IMR-90 (cell line): ENCODE results near the gene HOXA5. TPM values are rescaled to one million over a fixed set of nuclear protein-coding genes. Genes with fewer than 3 reads are reported as not detected.

Source experiments
- ATAC-seq: fragments of 200-7000 bp; cut with Tn5 transposase; 2 replicates; pipeline ENCODE4 v1.9.1; 2020; ENCODE audit warnings: low read depth, mild to moderate bottlenecking, moderate library complexity
- BruUV-seq: library from RNA; stranded (reverse); fragments of 400-500 nt; replicated peaks from 2 replicates; lab custom pipeline; 2021; lab: Mats Ljungman, UMichigan
- CTCF ChIA-PET: fragments of 300-600 bp; formaldehyde crosslinking; extraction: SDS; loops from one replicate; lab custom pipeline; 2021; ENCODE audit warnings: antibody characterized with exemption; lab: Yijun Ruan, JAX
- POLR2A ChIA-PET: fragments of 300-600 bp; sonication (Branson Sonifier 250); formaldehyde crosslinking; loops from one replicate; lab custom pipeline; 2022; ENCODE audit warnings: antibody characterized with exemption; ENCODE audit not compliant: unreplicated experiment; lab: Charles Lee
- DNase-seq: peaks from one replicate; pipeline ENCODE4 v3.0.0; 2013
- H2AFZ ChIP-seq: replicated peaks from 2 replicates; pipeline ENCODE3; 2013; ENCODE audit warnings: low read length, mild to moderate bottlenecking; ENCODE audit not compliant: poor library complexity
- H2AK5ac ChIP-seq: 2 replicates; pipeline ENCODE4 v1.6.1; 2013; ENCODE audit warnings: low read depth, low read length, inconsistent platforms
- H2AK9ac ChIP-seq: replicated peaks from 2 replicates; pipeline ENCODE3; 2013; ENCODE audit warnings: mild to moderate bottlenecking, low read depth, low read length, moderate library complexity; ENCODE audit not compliant: poor library complexity
- H2BK120ac ChIP-seq: 2 replicates; pipeline ENCODE4 v1.6.1; 2013; ENCODE audit warnings: low read depth, low read length, inconsistent platforms
- H2BK15ac ChIP-seq: 3 replicates; pipeline ENCODE4 v1.6.1; 2013; ENCODE audit warnings: low read depth, low read length, inconsistent platforms
- H2BK20ac ChIP-seq: 2 replicates; pipeline ENCODE4 v1.6.1; 2013; ENCODE audit warnings: low read depth, mild to moderate bottlenecking, inconsistent platforms, low read length, moderate library complexity
- H2BK5ac ChIP-seq: 2 replicates; pipeline ENCODE4 v1.6.1; 2013; ENCODE audit warnings: mild to moderate bottlenecking, low read depth, low read length, inconsistent platforms; ENCODE audit not compliant: poor library complexity, severe bottlenecking
- H3K14ac ChIP-seq: replicated peaks from 2 replicates; pipeline ENCODE4 v1.6.1; 2013; ENCODE audit warnings: low read depth, low read length, inconsistent platforms
- H3K18ac ChIP-seq: 2 replicates; pipeline ENCODE4 v1.6.1; 2013; ENCODE audit warnings: low read depth, low read length, control low read depth
- H3K23ac ChIP-seq: 2 replicates; pipeline ENCODE4 v1.6.1; 2013; ENCODE audit warnings: low read depth, low read length, inconsistent platforms
- H3K27ac ChIP-seq: 2 replicates; pipeline ENCODE4 v1.5.1; 2013; ENCODE audit warnings: mild to moderate bottlenecking, control low read depth, low read length; ENCODE audit not compliant: insufficient read depth
- H3K27me3 ChIP-seq: 2 replicates; pipeline ENCODE4 v1.6.1; 2013; ENCODE audit warnings: low read length; ENCODE audit not compliant: control insufficient read depth, insufficient read depth
- H3K36me3 ChIP-seq: 2 replicates; pipeline ENCODE4 v1.6.1; 2013; ENCODE audit warnings: low read length, mixed read lengths; ENCODE audit not compliant: control insufficient read depth, insufficient read depth
- H3K4ac ChIP-seq: 2 replicates; pipeline ENCODE4 v1.6.1; 2013; ENCODE audit warnings: low read depth, low read length, inconsistent platforms
- H3K4me1 ChIP-seq: 2 replicates; pipeline ENCODE4 v1.6.1; 2013; ENCODE audit warnings: low read length, mixed read lengths; ENCODE audit not compliant: control insufficient read depth, insufficient read depth
- H3K4me2 ChIP-seq: 2 replicates; pipeline ENCODE4 v1.6.1; 2013; ENCODE audit warnings: low read depth, mild to moderate bottlenecking, control low read depth, low read length, moderate library complexity
- H3K4me3 ChIP-seq: 2 replicates; pipeline ENCODE4 v1.5.1; 2013; ENCODE audit warnings: low read depth, mild to moderate bottlenecking, control low read depth, low read length, moderate library complexity; ENCODE audit not compliant: insufficient read depth
- H3K56ac ChIP-seq: 2 replicates; pipeline ENCODE4 v1.6.1; 2013; ENCODE audit warnings: low read length, inconsistent platforms; ENCODE audit not compliant: insufficient read depth; ENCODE audit errors: extremely low read depth
- H3K79me1 ChIP-seq, 2 experiments: 2 replicates each; pipeline ENCODE4 v1.6.1; 2013; ENCODE audit warnings: low read length in 2 of 2, inconsistent platforms in 1 of 2, low read depth in 1 of 2
- H3K9ac ChIP-seq: 2 replicates; pipeline ENCODE4 v1.6.1; 2013; ENCODE audit warnings: low read depth, low read length, control low read depth
- H3K9me1 ChIP-seq: 2 replicates; pipeline ENCODE4 v1.6.1; 2013; ENCODE audit warnings: low read length, inconsistent platforms; ENCODE audit not compliant: insufficient read depth
- H3K9me3 ChIP-seq: 2 replicates; pipeline ENCODE4 v1.6.1; 2013; ENCODE audit warnings: low read length; ENCODE audit not compliant: control insufficient read depth, insufficient read depth
- H4K20me1 ChIP-seq: 2 replicates; pipeline ENCODE4 v1.6.1; 2013; ENCODE audit warnings: low read length, inconsistent platforms; ENCODE audit not compliant: insufficient read depth
- H4K5ac ChIP-seq: 2 replicates; pipeline ENCODE4 v1.6.1; 2013; ENCODE audit warnings: mild to moderate bottlenecking, low read depth, low read length, control low read depth
- H4K8ac ChIP-seq, 2 experiments: 2 replicates each; pipeline ENCODE4 v1.6.1; 2013; ENCODE audit warnings: low read depth in 2 of 2, low read length in 2 of 2, control low read depth in 1 of 2, inconsistent platforms in 1 of 2
- H4K91ac ChIP-seq: 2 replicates; pipeline ENCODE4 v1.6.1; 2013; ENCODE audit warnings: low read depth, low read length, inconsistent platforms; ENCODE audit not compliant: insufficient read depth
- BHLHE40 ChIP-seq: fragments of 150-350 bp; IDR thresholded peaks from 2 replicates; pipeline ENCODE4 v1.6.1; 2016; ENCODE audit warnings: mild to moderate bottlenecking, low read depth, low read length
- CEBPB ChIP-seq: IDR thresholded peaks from 2 replicates; pipeline ENCODE4 v1.6.1; 2012; ENCODE audit warnings: low read depth, low read length, improper control_type of control experiment
- CHD1 ChIP-seq: IDR thresholded peaks from 2 replicates; pipeline ENCODE4 v1.6.1; 2012; ENCODE audit warnings: low read depth, low read length, improper control_type of control experiment
- CTCF ChIP-seq: conservative IDR thresholded peaks from 2 replicates; pipeline ENCODE4 v1.5.1; 2012; ENCODE audit warnings: mild to moderate bottlenecking, low read depth, low read length, improper control_type of control experiment
- ELK1 ChIP-seq: fragments of 150-350 bp; IDR thresholded peaks from 2 replicates; pipeline ENCODE4 v1.6.1; 2016; ENCODE audit warnings: low read depth, mild to moderate bottlenecking, low read length, moderate library complexity, borderline replicate concordance
- MAFK ChIP-seq: IDR thresholded peaks from 2 replicates; pipeline ENCODE4 v1.6.1; 2012; ENCODE audit warnings: low read depth, low read length, improper control_type of control experiment
- MAZ ChIP-seq: IDR thresholded peaks from 2 replicates; pipeline ENCODE4 v1.6.1; 2012; ENCODE audit warnings: low read depth, mild to moderate bottlenecking, low read length, improper control_type of control experiment, moderate library complexity, borderline replicate concordance
- MXI1 ChIP-seq: IDR thresholded peaks from 2 replicates; pipeline ENCODE4 v1.6.1; 2012; ENCODE audit warnings: low read depth, mild to moderate bottlenecking, low read length, moderate library complexity, borderline replicate concordance
- NFE2L2 ChIP-seq: fragments of 150-350 bp; IDR thresholded peaks from 2 replicates; pipeline ENCODE4 v1.6.1; 2016; ENCODE audit warnings: low read depth, mild to moderate bottlenecking, low read length
- POLR2A ChIP-seq: IDR thresholded peaks from 2 replicates; pipeline ENCODE4 v1.6.1; 2012; ENCODE audit warnings: mild to moderate bottlenecking, low read depth, low read length
- RAD21 ChIP-seq: IDR thresholded peaks from 2 replicates; pipeline ENCODE4 v1.6.1; 2012; ENCODE audit warnings: low read length, improper control_type of control experiment
- SMC3 ChIP-seq: fragments of 150-350 bp; IDR thresholded peaks from 2 replicates; pipeline ENCODE4 v1.6.1; 2016; ENCODE audit warnings: low read depth, mild to moderate bottlenecking, antibody characterized with exemption, low read length, moderate library complexity
- USF2 ChIP-seq: fragments of 150-350 bp; IDR thresholded peaks from 2 replicates; pipeline ENCODE4 v1.6.1; 2017; ENCODE audit warnings: mild to moderate bottlenecking, antibody characterized with exemption, low read length, low read depth
- WGBS, 2 experiments: methylation state at CpG; one replicate each; pipeline versions ENCODE4 v1.1.5 to v1.1.7; 2013; ENCODE audit warnings: missing lambda C conversion rate in 2 of 2; ENCODE audit not compliant: insufficient read length in 1 of 2; ENCODE audit errors: extremely low coverage in 2 of 2; 5-methylcytosine and 5-hydroxymethylcytosine counted together
- dilution Hi-C: fragments of 300-500 bp; cut with HindIII; formaldehyde crosslinking; loops from one replicate; pipeline ENCODE4 v1.14.3; 2018; ENCODE audit warnings: low sequenced_read_pairs; ENCODE audit not compliant: unreplicated experiment
- in situ Hi-C: fragments of 300-500 bp; cut with MboI; formaldehyde crosslinking; loops from 3 replicates; pipeline ENCODE4 v1.14.3; 2019; ENCODE audit warnings: low sequenced_read_pairs, inconsistent platforms, mixed read lengths
- intact Hi-C: fragments of 100-400 bp; cut with micrococcal nuclease; formaldehyde crosslinking; loops from 2 replicates; pipeline ENCODE4 v1.10.0; 2022
- polyA plus RNA-seq, 3 experiments: library from polyadenylated mRNA; depleted of rRNA; stranded (reverse); fragments of >200 nt; gene quantifications; 2 replicates each; pipeline ENCODE4 v1.2.3, GENCODE V29; 2012; ENCODE audit warnings: low replicate concordance in 1 of 3
- total RNA-seq: library from RNA; depleted of rRNA; stranded (reverse); fragments of >200 nt; gene quantifications from 2 replicates; pipeline ENCODE4 v1.2.3, GENCODE V29; 2012

The HOXA5 gene
- total and polyA plus RNA-seq, 2 of the 4 experiments (the other 2 are of a cell fraction): 19.9 to 29.4 TPM

GRCh38 chr7:27105301-27106031 is 38.0 kb downstream of the HOXA5 start:
- Histone ChIP-seq H3K27me3 (no peaks in the 10 kb centered on the region), H2AFZ (peak overlapping the region; percentile 53), H4K91ac (peak overlapping the region; percentile 95), H3K79me1 (peaks cover 0 to 31% of the 10 kb centered on the region in 2 experiments; a peak in 2 of 4 replicates), H4K8ac (peak overlapping the region; percentile 88 to 89), H3K4me3 (no peak overlapping the region), H3K4ac (peak overlapping the region; percentile 82), H2AK5ac (0 out of 2 replicates have a peak overlapping the region, but pooled peaks have one; percentile 0), H3K14ac (peak overlapping the region; percentile 93), H4K20me1 (peaks cover 5% of the 10 kb centered on the region; the same call in 1 of the 2 replicates), H2AK9ac (peak overlapping the region; percentile 26), H3K27ac (peak overlapping the region; percentile 96), H3K56ac (peak overlapping the region; percentile 89), H3K9ac (peak overlapping the region; percentile 85), H3K9me1 (peaks cover 9% of the 10 kb centered on the region; the same call in 1 of the 2 replicates), H3K23ac (peak overlapping the region; percentile 99), H3K4me2 (peak overlapping the region; percentile 49), H3K18ac (peak overlapping the region; percentile 89), H2BK15ac (peak overlapping the region; percentile 75; the same call in 1 of the 3 replicates), H3K9me3 (no peaks in the 10 kb centered on the region), H3K36me3 (peaks cover 15% of the 10 kb centered on the region; the same call in 1 of the 2 replicates), H4K5ac (peak overlapping the region; percentile 80), H2BK120ac (peak overlapping the region; percentile 89), H2BK5ac (peak overlapping the region; percentile 95), H3K4me1 (peaks cover 51% of the 10 kb centered on the region), H2BK20ac (peak overlapping the region; percentile 79)
- no CpG with 5 or more reads among the region's 13 CpGs for WGBS, 2 experiments
- BruUV-seq: no TSS peak
- ChIA-PET CTCF (interaction anchor here (0.7 to 1.7 kb wide), 3 partner anchors 10 to 248 kb away, joined by 3 to 5 read pairs (median 3); no protein-coding TSS in a partner anchor), POLR2A (interaction anchor here (0.5 to 1.3 kb wide), 5 partner anchors 9 to 77 kb away, joined by 3 to 5 read pairs (median 3); no protein-coding TSS in a partner anchor)
- in situ Hi-C loops (loop anchor here (10.0 kb wide), 1 partner anchor 911 kb away; no protein-coding TSS in a partner anchor), intact Hi-C loops (no loop called here), dilution Hi-C loops (no loop called here)
- peak; percentile 45 for DNase-seq
- TF ChIP-seq SMC3 (no peak), MXI1 (no peak), NFE2L2 (no peak), CHD1 (no peak), MAZ (no peak), POLR2A (0 out of 2 replicates have a peak, but pooled peaks have one; percentile 3), CEBPB (no peak), MAFK (peak; percentile 55; the same call in 1 of the 2 replicates), USF2 (no peak), RAD21 (no peak), BHLHE40 (no peak), ELK1 (no peak), CTCF (no peak)
- ATAC-seq: no peak
